NCI-H524 (cell line): ENCODE data around the gene NCS1.

ENCODE experiments used
- DNase-seq, 2 experiments: peaks; one replicate each; lab custom pipeline; 2025; lab: John Stamatoyannopoulos, UW

Gene NCS1

DNA sequence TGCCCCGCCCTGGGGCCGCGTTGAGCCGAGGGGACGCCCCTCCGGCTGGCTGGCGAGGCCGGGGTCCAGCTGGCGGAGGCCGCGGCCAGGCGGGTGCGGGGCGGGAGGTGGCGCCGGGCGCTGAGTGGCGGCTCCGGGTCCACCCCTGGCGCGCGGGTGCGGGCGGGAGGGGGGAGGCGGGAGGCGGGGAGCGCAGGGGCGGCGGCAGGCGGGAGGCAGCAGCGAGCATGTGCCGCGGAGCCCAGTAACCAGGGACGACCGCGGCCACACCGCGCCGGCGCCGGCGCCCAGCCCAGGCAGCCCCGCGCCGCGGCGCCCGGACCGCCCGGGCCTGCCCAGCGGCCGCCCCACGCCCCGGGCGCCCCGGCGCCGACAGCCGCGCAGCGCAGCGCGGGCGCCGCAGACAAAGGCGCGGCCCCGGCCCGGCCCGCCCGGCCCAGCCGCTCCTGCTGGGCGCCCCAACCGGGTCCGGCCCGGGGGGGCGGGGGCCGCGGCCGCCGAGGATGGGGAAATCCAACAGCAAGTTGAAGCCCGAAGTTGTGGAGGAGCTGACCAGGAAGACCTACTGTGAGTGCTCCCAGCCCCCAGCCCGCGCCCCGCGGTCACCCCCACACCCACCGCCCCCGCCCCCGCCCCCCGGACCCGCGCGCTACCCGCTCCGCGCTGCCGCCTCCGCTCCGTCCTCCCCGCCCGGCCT, at the start of gene NCS1:
NCS1 (plus strand) TSS at position 244 of the 697 bp plus-strand sequence; CDS start at position 504, 260 bp downstream.
- peak in 1 of 2 experiments; percentile 62 for DNase-seq

- peak in 1 of 2 experiments; percentile 17 for DNase-seq
These were observed 49.7 kb upstream of the NCS1 start for GRCh38 chr9:130122456-130122855.

DNA sequence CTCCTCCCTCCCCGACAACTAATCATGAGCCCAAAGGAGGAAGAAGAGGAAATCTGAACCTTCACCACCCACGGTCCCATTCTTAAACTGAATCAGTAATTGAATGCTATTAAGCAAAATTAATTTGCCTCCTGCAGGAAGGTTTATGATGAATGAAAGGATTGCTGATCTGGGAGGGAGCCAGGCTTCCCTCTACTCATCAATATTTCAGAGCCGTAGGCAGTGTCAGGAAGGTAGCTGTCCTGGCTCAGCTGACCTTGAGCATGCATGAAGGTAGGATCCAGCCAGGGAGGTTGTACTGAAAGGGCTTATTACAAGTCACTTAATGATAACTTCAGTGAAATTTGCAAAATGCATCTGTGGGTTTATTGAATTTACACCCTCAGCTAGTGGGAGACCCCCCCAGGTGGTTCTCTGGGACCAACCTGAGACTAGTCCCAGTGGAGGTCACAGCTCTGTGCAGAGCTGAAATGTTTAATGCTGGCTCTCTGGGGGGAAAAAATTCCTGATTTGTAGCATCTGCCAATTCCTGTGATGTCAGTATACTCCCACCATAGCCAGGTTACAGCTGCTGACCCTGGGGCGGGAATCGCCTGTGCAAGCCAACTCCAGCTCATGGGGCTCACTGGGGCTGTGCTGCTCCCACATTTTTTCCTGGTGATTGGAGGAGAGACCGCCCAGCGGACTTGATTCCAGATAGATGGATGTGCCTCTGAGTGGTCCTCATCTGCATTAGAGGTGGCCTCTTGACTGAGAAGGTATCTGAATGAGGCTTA, 47.9 kb upstream of the NCS1 start:
- DNase-seq, result no peak

DNA sequence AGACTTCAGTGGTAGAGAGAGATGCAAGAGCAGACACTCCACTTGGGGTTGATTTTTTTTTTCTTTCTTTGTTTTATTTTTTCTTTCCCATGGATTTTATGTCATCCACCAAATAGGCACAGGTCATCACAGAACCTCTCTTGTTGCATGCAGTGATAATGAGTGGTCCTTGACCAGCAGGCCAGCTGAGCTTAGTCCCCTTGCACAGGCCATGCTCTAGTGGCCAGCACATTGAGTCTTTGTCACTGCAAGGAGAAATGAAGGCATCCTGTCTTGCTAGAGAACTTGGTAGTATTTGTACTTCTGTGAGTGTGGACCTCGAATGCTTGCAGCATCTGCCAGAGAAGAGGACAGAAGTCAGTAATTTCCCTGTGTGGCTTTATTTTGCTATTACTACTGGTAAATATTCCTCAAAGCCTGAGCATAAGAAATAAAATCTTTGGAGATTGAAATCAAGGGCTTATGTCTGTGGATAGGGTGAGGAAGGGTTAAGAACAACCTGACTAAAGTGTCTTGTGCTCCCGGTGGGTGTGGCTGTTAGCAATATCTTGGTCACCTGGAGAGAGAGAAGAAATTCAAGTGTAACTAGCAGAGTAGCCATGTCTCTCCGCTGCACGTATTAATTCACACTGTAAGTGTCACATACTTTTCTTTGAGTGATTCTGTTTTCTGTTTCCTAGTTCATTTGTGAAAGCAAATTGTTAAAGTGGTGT, 45.3 kb upstream of the NCS1 start:
- no peak for DNase-seq

GRCh38 chr9:130128251-130128650, 44.0 kb upstream of the NCS1 start:
- no peak for DNase-seq

GRCh38 chr9:130128733-130129431, 43.3 kb upstream of the NCS1 start:
- no peak for DNase-seq

DNA sequence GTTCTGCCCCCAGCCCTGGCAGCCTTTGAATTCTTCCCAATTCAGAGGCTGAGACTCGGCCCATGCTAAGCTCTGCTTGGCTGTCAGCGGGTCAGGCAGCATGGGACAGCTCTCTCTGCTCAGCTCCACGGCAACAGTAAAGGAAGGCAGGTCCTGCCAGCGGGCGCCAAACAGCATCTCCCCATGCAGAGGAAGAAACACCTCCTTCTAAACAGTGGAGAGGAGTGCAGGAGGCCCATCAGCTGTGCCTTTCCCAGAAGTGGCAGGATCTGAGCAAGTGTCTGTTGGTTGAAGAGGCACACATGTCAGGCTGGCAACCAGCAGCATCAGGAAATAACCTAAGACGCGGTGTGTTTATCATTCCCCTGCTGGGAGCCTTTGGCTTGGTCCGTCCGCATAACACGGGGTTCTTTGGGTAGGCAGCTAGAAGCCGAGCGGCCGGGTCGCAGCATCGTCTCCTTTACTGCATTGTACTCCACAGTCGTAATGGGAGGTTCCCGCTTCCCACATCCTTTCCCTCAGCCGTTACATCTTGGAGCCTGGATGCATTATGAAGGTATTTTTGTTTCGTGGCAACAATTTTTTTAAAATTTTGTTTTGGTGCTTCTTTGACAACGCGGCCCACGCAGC, 42.7 kb upstream of the NCS1 start:
- DNase-seq, result no peak

GRCh38 chr9:130132746-130133145, 39.5 kb upstream of the NCS1 start:
- DNase-seq, result no peak

- no peak for DNase-seq
These were observed 35.0 kb upstream of the NCS1 start for GRCh38 chr9:130137081-130137640.

GRCh38 chr9:130137641-130138081, 34.5 kb upstream of the NCS1 start:
- no peak for DNase-seq

DNA sequence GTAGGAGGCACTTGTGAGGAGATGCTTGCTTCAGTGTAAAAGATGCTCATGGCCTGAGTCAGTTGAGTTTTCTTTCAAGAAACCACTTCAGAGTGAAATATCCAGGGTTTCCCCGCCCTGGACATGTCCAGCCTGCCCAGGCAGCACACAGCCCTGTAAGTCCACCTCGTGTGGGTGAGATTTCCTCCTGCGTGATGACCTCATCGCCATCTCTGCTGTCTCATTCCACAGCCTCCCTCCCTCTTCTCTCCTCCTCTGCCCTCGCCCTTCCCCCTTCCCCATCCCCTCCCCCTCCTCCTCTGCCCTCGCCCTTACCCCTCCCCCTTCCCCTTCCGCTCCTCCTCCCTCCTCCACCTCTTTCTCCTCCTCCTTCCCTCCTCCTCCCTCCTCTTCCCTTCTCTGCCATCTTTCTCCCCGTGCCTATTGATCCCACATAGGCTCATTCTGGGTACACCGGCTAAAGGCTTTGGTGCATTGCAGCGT, 34.0 kb upstream of the NCS1 start:
- DNase-seq, result no peak

DNA sequence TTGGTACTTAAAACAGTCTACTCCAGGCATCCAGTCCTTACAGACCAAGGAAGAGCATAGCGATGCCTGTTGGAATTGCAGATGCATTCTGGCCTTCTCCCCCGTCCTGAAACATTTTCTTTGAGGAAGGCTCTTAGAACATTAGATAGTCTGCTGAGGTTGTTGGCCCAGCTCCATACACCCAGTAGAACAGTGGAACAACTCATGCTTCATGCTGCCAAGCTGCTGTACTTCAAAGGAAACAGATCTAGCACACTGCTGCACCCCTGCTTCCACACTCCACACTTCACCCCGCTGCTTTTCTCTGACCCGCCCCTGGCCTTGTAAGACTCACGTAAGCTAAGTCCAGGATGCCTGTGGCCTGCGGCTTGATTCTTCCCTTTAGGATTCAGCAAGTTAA, 33.4 kb upstream of the NCS1 start:
- peak in 1 of 2 experiments; percentile 55 for DNase-seq

GRCh38 chr9:130139251-130139650, 33.0 kb upstream of the NCS1 start:
- DNase-seq, result peak; percentile 81 to 89

GRCh38 chr9:130140706-130141105, 31.5 kb upstream of the NCS1 start:
- DNase-seq, result no peak

- DNase-seq, result no peak
These were observed 30.1 kb upstream of the NCS1 start for GRCh38 chr9:130142056-130142455.

GRCh38 chr9:130142641-130143040, 29.6 kb upstream of the NCS1 start:
- DNase-seq, result peak in 1 of 2 experiments; percentile 27

DNA sequence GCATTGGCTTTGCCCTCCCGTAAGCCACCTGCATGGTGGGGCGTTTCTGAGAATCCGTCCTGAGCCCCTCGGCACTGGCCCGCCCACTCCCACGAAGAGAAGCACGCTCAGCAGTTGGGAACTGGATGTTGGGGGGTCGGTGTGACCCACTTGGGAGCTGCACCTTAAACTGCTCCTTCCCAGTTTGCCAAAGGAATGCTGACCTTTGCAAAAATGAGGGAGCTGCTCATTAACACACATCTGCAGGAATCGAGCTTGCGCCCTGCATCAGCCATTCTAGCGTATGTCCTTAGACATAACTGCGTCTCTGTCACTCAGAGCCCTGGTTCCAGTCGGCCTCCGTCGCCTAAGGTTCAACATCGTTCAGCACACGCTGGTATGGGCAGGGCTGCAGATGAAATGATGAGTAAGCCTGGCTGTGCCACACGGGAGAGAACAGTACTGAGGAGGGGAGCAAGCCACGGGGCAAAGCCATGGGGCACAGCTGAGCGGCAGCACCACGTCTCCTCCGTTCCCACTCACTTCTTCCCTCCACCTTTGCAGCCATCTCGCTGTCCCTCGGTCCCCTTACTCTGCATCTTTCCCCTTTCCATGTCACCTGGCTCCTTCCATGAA, 28.8 kb upstream of the NCS1 start:
- DNase-seq, result no peak

GRCh38 chr9:130143958-130144366, 28.2 kb upstream of the NCS1 start:
- DNase-seq, result no peak

- DNase-seq, result peak; percentile 39 to 79
These were observed 27.5 kb upstream of the NCS1 start for GRCh38 chr9:130144703-130145102.

- DNase-seq, result no peak
These were observed 26.5 kb upstream of the NCS1 start for GRCh38 chr9:130145658-130146057.

DNA sequence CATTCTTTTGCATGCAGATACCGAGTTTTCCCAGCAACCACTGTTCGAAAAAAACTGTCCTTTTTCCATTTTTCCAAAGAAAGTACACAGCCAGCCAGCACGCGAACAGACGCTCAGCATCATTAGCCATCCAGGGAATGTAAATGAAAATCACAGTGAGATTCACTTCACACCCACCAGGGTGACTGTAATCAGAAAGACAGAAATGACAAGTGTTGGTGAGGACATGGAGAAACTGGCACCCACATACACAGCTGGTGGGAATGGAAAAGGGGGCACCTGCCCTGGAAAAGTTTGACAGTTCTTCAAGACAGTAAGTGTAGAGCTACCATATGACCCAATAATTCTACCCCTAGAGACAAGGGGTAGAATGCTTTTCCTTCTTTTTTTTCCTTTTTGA, 25.0 kb upstream of the NCS1 start:
- DNase-seq, result no peak
